Measurements from ENCODE around the gene DNASE1L2.

DNA sequence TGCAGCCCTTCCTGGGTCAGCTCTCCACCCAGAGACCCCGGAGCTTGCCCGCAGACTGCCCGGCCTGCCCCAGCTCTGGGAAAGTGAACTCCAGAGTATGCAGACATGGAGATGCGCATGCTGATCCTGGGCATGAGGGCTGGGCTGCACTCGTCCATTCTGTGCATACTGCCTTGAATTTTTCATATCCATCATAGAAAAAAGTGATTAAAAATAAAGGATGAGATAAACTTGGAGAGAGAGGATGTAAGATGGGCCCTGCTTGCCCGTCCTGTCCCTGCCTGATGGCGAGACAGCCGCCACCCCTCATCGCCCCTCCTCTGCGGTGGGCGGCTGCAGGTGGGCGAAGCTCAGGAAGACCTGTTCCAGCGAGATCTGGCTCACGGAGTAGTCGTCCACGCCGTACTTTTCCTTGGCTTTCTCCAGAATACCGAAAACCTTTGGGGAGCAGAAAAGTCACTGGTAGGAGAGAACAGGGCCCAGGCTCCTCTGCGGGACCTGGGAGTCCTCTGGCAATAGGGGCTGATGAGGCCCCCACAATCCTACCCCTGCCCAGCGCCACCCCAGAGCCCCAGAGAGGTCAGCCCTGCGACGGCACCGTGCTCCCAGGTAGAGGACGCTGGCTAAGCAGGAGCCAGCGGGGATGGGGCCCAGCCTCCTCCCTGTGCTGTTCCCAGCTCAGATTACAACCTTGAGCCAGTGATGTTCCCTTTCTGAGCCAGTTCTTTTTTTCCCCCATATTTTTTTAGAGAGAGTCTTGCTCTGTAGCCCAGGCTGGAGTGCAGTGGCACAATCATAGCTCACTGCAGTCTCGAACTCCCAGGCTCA, 40.3 kb downstream of the DNASE1L2 start:
- TF ChIP-seq, protein P1, sequence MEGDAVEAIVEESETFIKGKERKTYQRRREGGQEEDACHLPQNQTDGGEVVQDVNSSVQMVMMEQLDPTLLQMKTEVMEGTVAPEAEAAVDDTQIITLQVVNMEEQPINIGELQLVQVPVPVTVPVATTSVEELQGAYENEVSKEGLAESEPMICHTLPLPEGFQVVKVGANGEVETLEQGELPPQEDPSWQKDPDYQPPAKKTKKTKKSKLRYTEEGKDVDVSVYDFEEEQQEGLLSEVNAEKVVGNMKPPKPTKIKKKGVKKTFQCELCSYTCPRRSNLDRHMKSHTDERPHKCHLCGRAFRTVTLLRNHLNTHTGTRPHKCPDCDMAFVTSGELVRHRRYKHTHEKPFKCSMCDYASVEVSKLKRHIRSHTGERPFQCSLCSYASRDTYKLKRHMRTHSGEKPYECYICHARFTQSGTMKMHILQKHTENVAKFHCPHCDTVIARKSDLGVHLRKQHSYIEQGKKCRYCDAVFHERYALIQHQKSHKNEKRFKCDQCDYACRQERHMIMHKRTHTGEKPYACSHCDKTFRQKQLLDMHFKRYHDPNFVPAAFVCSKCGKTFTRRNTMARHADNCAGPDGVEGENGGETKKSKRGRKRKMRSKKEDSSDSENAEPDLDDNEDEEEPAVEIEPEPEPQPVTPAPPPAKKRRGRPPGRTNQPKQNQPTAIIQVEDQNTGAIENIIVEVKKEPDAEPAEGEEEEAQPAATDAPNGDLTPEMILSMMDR (IDR thresholded peaks at IDR 0.05; ENCODE audit: low read depth, low read length) = no peak
- TF ChIP-seq POLR2A (IDR thresholded peaks at IDR 0.05; ENCODE audit: extremely low read depth, insufficient read length) = no peak
- TF ChIP-seq, protein P2, sequence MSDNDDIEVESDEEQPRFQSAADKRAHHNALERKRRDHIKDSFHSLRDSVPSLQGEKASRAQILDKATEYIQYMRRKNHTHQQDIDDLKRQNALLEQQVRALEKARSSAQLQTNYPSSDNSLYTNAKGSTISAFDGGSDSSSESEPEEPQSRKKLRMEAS (IDR thresholded peaks at IDR 0.05; ENCODE audit: low read depth, low read length) = no peak

All from NB4 (cell line).